HEK293T (cell line): ENCODE data around the gene SPDYC.
A peak's percentile ranks its signal among the peaks of the same experiment; 100 is the strongest.

Experiments
- CTCF ChIA-PET: fragments of 350-600 bp; formaldehyde crosslinking; extraction: SDS; loops from one replicate; lab custom pipeline; 2021; ENCODE audit warnings: antibody characterized with exemption, inconsistent platforms; lab: Yijun Ruan, JAX
- POLR2A ChIA-PET: fragments of 350-600 bp; formaldehyde crosslinking; extraction: SDS; loops from one replicate; lab custom pipeline; 2020; ENCODE audit warnings: antibody characterized with exemption, inconsistent platforms; lab: Yijun Ruan, JAX
- DNase-seq: peaks from one replicate; pipeline ENCODE4 v3.0.0; 2012; ENCODE audit warnings: mixed read lengths; ENCODE audit errors: extremely low spot score
- ARNT ChIP-seq: fragments of 450-650 bp; IDR thresholded peaks from 2 replicates; pipeline ENCODE4 v1.6.1; 2017; ENCODE audit warnings: mild to moderate bottlenecking
- BHLHE40 ChIP-seq: fragments of 450-650 bp; IDR thresholded peaks from 2 replicates; pipeline ENCODE4 v1.6.1; 2016; ENCODE audit warnings: mild to moderate bottlenecking, moderate library complexity, borderline replicate concordance
- CTBP1 ChIP-seq: fragments of 450-650 bp; IDR thresholded peaks from 2 replicates; pipeline ENCODE4 v1.6.1; 2016; ENCODE audit warnings: borderline replicate concordance
- ELF4 ChIP-seq: fragments of 450-650 bp; IDR thresholded peaks from 2 replicates; pipeline ENCODE4 v1.6.1; 2017; ENCODE audit warnings: antibody characterized with exemption
- FOXA1 ChIP-seq: fragments of 450-650 bp; IDR thresholded peaks from 2 replicates; pipeline ENCODE4 v1.6.1; 2016; ENCODE audit warnings: mild to moderate bottlenecking
- FOXK2 ChIP-seq: fragments of 450-650 bp; IDR thresholded peaks from 2 replicates; pipeline ENCODE4 v1.6.1; 2016; ENCODE audit warnings: mild to moderate bottlenecking
- FOXM1 ChIP-seq: fragments of 450-650 bp; IDR thresholded peaks from 2 replicates; pipeline ENCODE4 v1.6.1; 2017; ENCODE audit warnings: mild to moderate bottlenecking, borderline replicate concordance
- HDGF ChIP-seq: fragments of 450-650 bp; IDR thresholded peaks from 2 replicates; pipeline ENCODE4 v1.6.1; 2017; ENCODE audit warnings: antibody characterized with exemption, borderline replicate concordance
- L3MBTL2 ChIP-seq: fragments of 450-650 bp; conservative IDR thresholded peaks from 2 replicates; pipeline ENCODE4 v1.6.1; 2016; ENCODE audit warnings: mild to moderate bottlenecking
- LEF1 ChIP-seq: fragments of 450-650 bp; IDR thresholded peaks from 2 replicates; pipeline ENCODE4 v1.6.1; 2017; ENCODE audit warnings: mild to moderate bottlenecking, borderline replicate concordance
- NFRKB ChIP-seq: fragments of 450-650 bp; IDR thresholded peaks from 2 replicates; pipeline ENCODE4 v1.6.1; 2016; ENCODE audit warnings: mild to moderate bottlenecking, moderate library complexity
- PKNOX1 ChIP-seq: fragments of 450-650 bp; IDR thresholded peaks from 2 replicates; pipeline ENCODE4 v1.6.1; 2016
- SP1 ChIP-seq: fragments of 450-650 bp; IDR thresholded peaks from 2 replicates; pipeline ENCODE4 v1.6.1; 2017
- SUZ12 ChIP-seq: fragments of 450-650 bp; IDR thresholded peaks from 2 replicates; pipeline ENCODE4 v1.6.1; 2016; ENCODE audit warnings: mild to moderate bottlenecking
- TARDBP ChIP-seq: fragments of 450-650 bp; IDR thresholded peaks from 2 replicates; pipeline ENCODE4 v1.6.1; 2016
- ZNF384 ChIP-seq: fragments of 450-650 bp; IDR thresholded peaks from 2 replicates; pipeline ENCODE4 v1.6.1; 2016

SPDYC gene

GRCh38 chr11:65170058-65170534, at the start of gene SPDYC:
TSS of gene SPDYC (plus strand) at chr11:65170233. CDS start at chr11:65171358, 1,125 bp downstream.
- ChIA-PET POLR2A (interaction anchor here (0.7 to 1.5 kb wide), 4 partner anchors 10 to 92 kb away, joined by 3 to 4 read pairs (median 4); partner anchors contain the start of genes POLA2 and SYVN1), CTCF (no interaction called here)
- peak; percentile 96 for DNase-seq
- TF ChIP-seq ELF4 (peak; percentile 89), ZNF384 (no peak)

GRCh38 chr11:65120831-65121230, 49.2 kb upstream of the SPDYC start:
- CTCF ChIA-PET: no interaction called here
- POLR2A ChIA-PET: interaction anchor here (1.6 to 3.7 kb wide), 3 partner anchors 11 to 106 kb away, joined by 8 to 56 read pairs (median 13); partner anchors contain the start of genes ARL2 and SYVN1
- no peak for DNase-seq
- TF ChIP-seq FOXA1 (no peak), ARNT (no peak), ELF4 (no peak), TARDBP (no peak), BHLHE40 (no peak), LEF1 (no peak), FOXM1 (no peak), HDGF (no peak), L3MBTL2 (no peak), SP1 (no peak), PKNOX1 (no peak), ZNF384 (no peak), SUZ12 (no peak), FOXK2 (no peak), NFRKB (no peak), CTBP1 (no peak)

- ChIA-PET POLR2A (interaction anchor here (0.8 to 3.7 kb wide), 24 partner anchors 8 to 249 kb away, joined by 3 to 56 read pairs (median 4); partner anchors contain the start of genes ARL2, CAPN1, CDCA5 and DPF2), CTCF (no interaction called here)
- TF ChIP-seq FOXA1 (no peak), PKNOX1 (no peak), L3MBTL2 (no peak), TARDBP (no peak), FOXK2 (no peak)
- no peak for DNase-seq
Observed at GRCh38 chr11:65121447-65121864, 48.6 kb upstream of the SPDYC start.

GRCh38 chr11:65121865-65122696, 48.0 kb upstream of the SPDYC start, which contains the start of the genes FAU and MRPL49:
TSS of gene FAU (minus strand) at chr11:65122134. CDS start at chr11:65121813, 321 bp downstream.
TSS of gene MRPL49 (plus strand) at chr11:65122321. CDS start at chr11:65122347, 26 bp downstream.
- DNase-seq: peak; percentile 96
- POLR2A ChIA-PET: interaction anchor here (0.8 to 3.7 kb wide), 24 partner anchors 9 to 250 kb away, joined by 3 to 56 read pairs (median 4); partner anchors contain the start of genes ARL2, CAPN1, CDCA5 and DPF2
- CTCF ChIA-PET: interaction anchor here (0.7 kb wide), 1 partner anchor 62 kb away, joined by 3 read pairs; no protein-coding TSS in a partner anchor
- TF ChIP-seq FOXA1: no peak
- no peak for TF ChIP-seq ARNT
- TF ChIP-seq ZNF384: no peak
- no peak for TF ChIP-seq NFRKB
- TF ChIP-seq BHLHE40: no peak
- TF ChIP-seq L3MBTL2: no peak
- 0 out of 2 replicates have a peak, but pooled peaks have one; percentile 70 for TF ChIP-seq HDGF
- peak; percentile 55 for TF ChIP-seq ELF4
- no peak for TF ChIP-seq FOXM1
- TF ChIP-seq SUZ12: no peak
- TF ChIP-seq PKNOX1: peak; percentile 67
- no peak for TF ChIP-seq TARDBP
- TF ChIP-seq LEF1: no peak
- TF ChIP-seq FOXK2: no peak
- TF ChIP-seq CTBP1: no peak
- TF ChIP-seq SP1: no peak

- CTCF ChIA-PET: interaction anchor here (1.0 kb wide), 1 partner anchor 12 kb away, joined by 6 read pairs; no protein-coding TSS in a partner anchor
- TF ChIP-seq SP1: no peak
- POLR2A ChIA-PET: interaction anchor here (0.7 to 3.7 kb wide), 3 partner anchors 9 to 45 kb away, joined by 3 to 21 read pairs (median 4); partner anchors contain the start of gene SPDYC
- DNase-seq: no peak
Observed at GRCh38 chr11:65124480-65125196, 45.4 kb upstream of the SPDYC start.
